Psoas muscle (tissue), 8 donors: ENCODE measurements around the gene STT3B. TPM values are rescaled to one million over a fixed set of nuclear protein-coding genes. Genes with fewer than 3 reads are reported as not detected.

Source experiments
- ATAC-seq, 4 donors: fragments of 200-7000 bp; cut with Tn5 transposase; one replicate each; pipeline ENCODE4 v1.9.1; 2020; ENCODE audit warnings: moderate library complexity in 3 of 4, mild to moderate bottlenecking in 2 of 4
- DNase-seq, 2 donors: peaks; one replicate each; pipeline ENCODE4 v3.0.0-alpha.2; 2020
- H3K27ac ChIP-seq: fragments of 200-600 bp; one replicate; pipeline ENCODE4 v1.8.0; 2022
- H3K27me3 ChIP-seq, 3 donors: fragments of 200-600 bp in 1 of 3; one replicate each; pipeline versions ENCODE4 v1.6.1 to v1.8.0; 2013 to 2022; ENCODE audit warnings: low read length in 2 of 3, mild to moderate bottlenecking in 2 of 3, moderate library complexity in 1 of 3; ENCODE audit not compliant: insufficient read depth in 3 of 3
- H3K36me3 ChIP-seq, 2 donors: fragments of 200-600 bp in 1 of 2; one replicate each; pipeline versions ENCODE4 v1.6.1 to v1.8.0; 2013 to 2022; ENCODE audit warnings: low read depth in 1 of 2, mild to moderate bottlenecking in 1 of 2, moderate library complexity in 1 of 2; ENCODE audit not compliant: insufficient read depth in 1 of 2
- H3K4me1 ChIP-seq: fragments of 200-600 bp; one replicate; pipeline ENCODE4 v1.8.0; 2022
- H3K4me3 ChIP-seq: fragments of 200-600 bp; one replicate; pipeline ENCODE4 v1.8.0; 2022; ENCODE audit warnings: mild to moderate bottlenecking
- H3K9me3 ChIP-seq: fragments of 200-600 bp; one replicate; pipeline ENCODE4 v1.8.0; 2022
- CTCF ChIP-seq: fragments of 200-600 bp; IDR thresholded peaks from one replicate; pipeline ENCODE4 v1.8.0; 2022; ENCODE audit warnings: antibody characterized with exemption
- WGBS, 3 donors: extraction: QIAGEN DNeasy Blood & Tissue Kit; methylation state at CpG; one replicate each; pipeline versions ENCODE4 v1.1.6 to v1.1.7; 2013; 5-methylcytosine and 5-hydroxymethylcytosine counted together
- intact Hi-C, 2 donors: fragments of 100-400 bp; cut with DNase I; formaldehyde crosslinking; loops; one replicate each; pipeline versions ENCODE4 v1.11.0 to v1.14.2; 2022
- polyA plus RNA-seq, 3 donors: library from polyadenylated mRNA; stranded (reverse); fragments of 200-250 nt; gene quantifications; one replicate each; pipeline ENCODE4 v1.2.3, GENCODE V29; 2013
- total RNA-seq, 4 donors: library from RNA; stranded (reverse); fragmentation: NEBNext Ultra II Directional in 2 of 4; extraction: Animal tissue kit (Norgen Biotek cat#: 25700) in 2 of 4; gene quantifications; one replicate each; pipeline versions ENCODE4 v1.2.1 to v1.2.4, GENCODE V29; 2021 to 2023
- donor health status: healthy with polysubstance abuse.
- donor health status: DM: no; HTN: no; CAD: no; lungs with moderate emphysema.
- donor health status: Bipolar disorder and iron deficiency.
- donor health status: healthy.
- donor health status: DM: yes; HTN: yes; CAD: no.
- donor health status: DM: no; HTN: no; CAD: no.
- donor health status: DM: no; HTN: no; CAD: no.
- donor health status: DM: yes; HTN: yes; CAD: no.

The STT3B gene
- total and polyA plus RNA-seq, 7 donors = 33.8 to 95.5 (median 56.9) TPM

- WGBS, 3 donors = 1 to 3% (median 3%) methylated on average over 2 of the region's 2 CpGs
- DNase-seq = no peak
- H3K4me1 ChIP-seq = peaks cover 65% of the 10 kb centered on the region
- no peaks in the 10 kb centered on the region for H3K27me3 ChIP-seq
- peak; percentile 73 for TF ChIP-seq CTCF
- H3K9me3 ChIP-seq = peaks cover 4% of the 10 kb centered on the region
- no peaks in the 10 kb centered on the region for H3K36me3 ChIP-seq
- peak in 3 of 4 donors; percentile 62 to 87 (median 69) for ATAC-seq
- H3K27ac ChIP-seq = no peak overlapping the region
- no peak overlapping the region for H3K4me3 ChIP-seq
- intact Hi-C loops = loop anchor here (2.0 to 5.0 kb wide), 3 partner anchors 62 to 218 kb away; no protein-coding TSS in a partner anchor
Observed at GRCh38 chr3:31550452-31551251, 17.9 kb downstream of the STT3B start.

- Histone ChIP-seq H3K9me3 (peaks cover 4% of the 10 kb centered on the region), H3K36me3 (no peaks in the 10 kb centered on the region), H3K27ac (no peak overlapping the region), H3K4me1 (peaks cover 55% of the 10 kb centered on the region), H3K4me3 (no peak overlapping the region), H3K27me3 (no peaks in the 10 kb centered on the region)
- TF ChIP-seq CTCF = no peak
- ATAC-seq (no peak), DNase-seq (no peak)
- WGBS, 3 donors = 91 to 94% (median 93%) methylated on average over 2 of the region's 2 CpGs
- intact Hi-C loops = loop anchor here (2.0 to 5.0 kb wide), 3 partner anchors 61 to 217 kb away; no protein-coding TSS in a partner anchor
Observed at GRCh38 chr3:31551646-31552045, 18.9 kb downstream of the STT3B start.

GRCh38 chr3:31552103-31552502 is 19.4 kb downstream of the STT3B start:
- Histone ChIP-seq H3K36me3 (no peaks in the 10 kb centered on the region), H3K9me3 (peaks cover 4% of the 10 kb centered on the region), H3K4me3 (no peak overlapping the region), H3K4me1 (peaks cover 54% of the 10 kb centered on the region), H3K27ac (no peak overlapping the region), H3K27me3 (no peaks in the 10 kb centered on the region)
- WGBS, 3 donors = 90 to 99% (median 98%) methylated on average over 1 of the region's 1 CpG
- DNase-seq = no peak
- ATAC-seq = no peak
- no peak for TF ChIP-seq CTCF
- intact Hi-C loops = loop anchor here (5.0 kb wide), 2 partner anchors 60 to 215 kb away; no protein-coding TSS in a partner anchor

GRCh38 chr3:31553258-31553657 is 20.5 kb downstream of the STT3B start:
- ATAC-seq (no peak), DNase-seq (no peak)
- Histone ChIP-seq H3K27me3 (no peaks in the 10 kb centered on the region), H3K4me1 (peaks cover 43% of the 10 kb centered on the region), H3K27ac (no peak overlapping the region), H3K36me3 (no peaks in the 10 kb centered on the region), H3K4me3 (no peak overlapping the region), H3K9me3 (peaks cover 4% of the 10 kb centered on the region)
- intact Hi-C loops = loop anchor here (5.0 kb wide), 2 partner anchors 59 to 214 kb away; no protein-coding TSS in a partner anchor
- no peak for TF ChIP-seq CTCF
- WGBS, 3 donors = 98 to 99% (median 98%) methylated on average over 3 of the region's 3 CpGs
